Esophagus muscularis mucosa (tissue), 3 donors: ENCODE measurements around the gene CRNN.

Experiments
- CTCF ChIP-seq, 3 experiments: fragments of 200-600 bp in 2 of 3; fragments of 450-650 bp in 1 of 3; sonication (generic) in 2 of 3; IDR thresholded peaks; one replicate each; pipeline ENCODE4 v1.5.1; 2017 to 2019; ENCODE audit warnings: antibody characterized with exemption in 3 of 3, mild to moderate bottlenecking in 2 of 3, moderate library complexity in 1 of 3
- POLR2A ChIP-seq: fragments of 450-650 bp; IDR thresholded peaks from one replicate; pipeline ENCODE4 v1.6.1; 2017; ENCODE audit warnings: antibody characterized with exemption, moderate library complexity, mild to moderate bottlenecking, low read depth
- POLR2AphosphoS5 ChIP-seq, 2 donors: sonication (generic); formaldehyde crosslinking; IDR thresholded peaks; one replicate each; pipeline ENCODE4 v1.6.1; 2017; ENCODE audit warnings: antibody characterized with exemption in 2 of 2

- TF ChIP-seq POLR2A (no peak), CTCF (IDR thresholded peaks at IDR 0.05) (no peak), POLR2AphosphoS5 (IDR thresholded peaks at IDR 0.05) (no peak)
Observed at GRCh38 chr1:152460529-152460899, 46.5 kb upstream of the CRNN start.
